Activated T-cell treated with anti-CD3 and anti-CD28 coated beads, Interleukin-2, amount 50 U/mL, for 72 hours (primary cell): Measurements from ENCODE around the gene PCLAF. TPM values are rescaled to one million over a fixed set of nuclear protein-coding genes. Genes with fewer than 3 reads are reported as not detected.
"Not testable (repeated sequence)": the region's sequence is repeated elsewhere in the genome, so short reads cannot be mapped to it uniquely, and the experiment has no call there.

ENCODE experiments used
- ATAC-seq, 2 donors: fragments of 150-1000 bp; cut with Tn5 transposase; replicated peaks in 1 of 2; 2 replicates each; pipeline ENCODE4 v1.10.0; 2021; ENCODE audit warnings: moderate library complexity in 2 of 2, mild to moderate bottlenecking in 1 of 2
- DNase-seq, 2 donors: peaks; one replicate each; pipeline ENCODE4 v3.0.0; 2021 to 2022; ENCODE audit warnings: mixed read lengths in 1 of 2
- H3K27ac Mint-ChIP-seq: one replicate; pipeline ENCODE4 v1.8.0; 2022; ENCODE audit warnings: mild to moderate bottlenecking, moderate library complexity, mixed read lengths
- H3K27me3 Mint-ChIP-seq: one replicate; pipeline ENCODE4 v1.8.0; 2022; ENCODE audit warnings: low read depth, mixed read lengths
- H3K36me3 Mint-ChIP-seq, 2 donors: one replicate each; pipeline ENCODE4 v1.8.0; 2022; ENCODE audit warnings: mixed read lengths in 2 of 2, mild to moderate bottlenecking in 1 of 2; ENCODE audit not compliant: insufficient read depth in 2 of 2
- H3K4me1 Mint-ChIP-seq: one replicate; pipeline ENCODE4 v1.8.0; 2022; ENCODE audit warnings: low read depth, mixed read lengths
- H3K4me3 Mint-ChIP-seq, 2 donors: one replicate each; pipeline ENCODE4 v1.8.0; 2022; ENCODE audit warnings: mild to moderate bottlenecking in 2 of 2, mixed read lengths in 2 of 2, moderate library complexity in 2 of 2
- H3K9me3 Mint-ChIP-seq, 2 donors: one replicate each; pipeline ENCODE4 v1.8.0; 2022; ENCODE audit warnings: mixed read lengths in 2 of 2
- total RNA-seq, 2 donors: library from RNA; stranded (reverse); gene quantifications; one replicate each; pipeline ENCODE4 v1.2.3, GENCODE V29; 2022

PCLAF gene
- total RNA-seq, 2 donors from 2014 or later: 70.6 to 77.7 TPM

DNA sequence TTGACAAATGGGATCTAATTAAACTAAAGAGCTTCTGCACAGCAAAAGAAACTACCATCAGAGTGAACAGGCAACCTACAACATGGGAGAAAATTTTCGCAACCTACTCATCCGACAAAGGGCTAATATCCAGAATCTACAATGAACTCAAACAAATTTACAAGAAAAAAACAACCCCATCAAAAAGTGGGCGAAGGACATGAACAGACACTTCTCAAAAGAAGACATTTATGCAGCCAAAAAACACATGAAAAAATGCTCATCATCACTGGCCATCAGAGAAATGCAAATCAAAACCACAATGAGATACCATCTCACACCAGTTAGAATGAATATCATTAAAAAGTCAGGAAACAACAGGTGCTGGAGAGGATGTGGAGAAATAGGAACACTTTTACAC is 49.6 kb downstream of the PCLAF start:
- not testable (repeated sequence) for H3K9me3 Mint-ChIP-seq, H3K27ac Mint-ChIP-seq, H3K36me3 Mint-ChIP-seq, H3K4me3 Mint-ChIP-seq, DNase-seq, ATAC-seq, H3K27me3 Mint-ChIP-seq
- H3K4me1 Mint-ChIP-seq: peaks cover 30% of the 10 kb centered on the region

DNA sequence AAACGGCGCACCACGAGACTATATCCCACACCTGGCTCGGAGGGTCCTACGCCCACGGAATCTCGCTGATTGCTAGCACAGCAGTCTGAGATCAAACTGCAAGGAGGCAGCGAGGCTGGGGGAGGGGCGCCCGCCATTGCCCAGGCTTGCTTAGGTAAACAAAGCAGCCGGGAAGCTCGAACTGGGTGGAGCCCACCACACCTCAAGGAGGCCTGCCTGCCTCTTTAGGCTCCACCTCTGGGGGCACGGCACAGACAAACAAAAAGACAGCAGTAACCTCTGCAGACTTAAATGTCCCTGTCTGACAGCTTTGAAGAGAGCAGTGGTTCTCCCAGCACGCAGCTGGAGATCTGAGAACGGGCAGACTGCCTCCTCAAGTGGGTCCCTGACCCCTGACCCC is 54.3 kb downstream of the PCLAF start:
- not testable (repeated sequence) for H3K9me3 Mint-ChIP-seq, ATAC-seq, H3K4me1 Mint-ChIP-seq

DNA sequence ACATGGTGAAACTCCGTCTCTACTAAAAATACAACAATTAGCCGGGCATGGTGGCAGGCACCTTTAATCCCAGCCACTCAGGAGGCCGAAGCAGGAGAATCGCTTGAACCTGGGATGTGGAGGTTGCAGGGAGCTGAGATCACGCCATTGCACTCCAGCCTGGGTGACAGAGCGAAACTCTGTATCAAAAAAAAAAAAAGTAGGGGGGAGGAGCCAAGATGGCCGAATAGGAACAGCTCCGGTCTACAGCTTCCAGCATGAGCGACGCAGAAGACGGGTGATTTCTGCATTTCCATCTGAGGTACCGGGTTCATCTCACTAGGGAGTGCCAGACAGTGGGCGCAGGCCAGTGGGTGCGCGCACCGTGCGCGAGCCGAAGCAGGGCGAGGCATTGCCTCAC is 54.8 kb downstream of the PCLAF start:
- not testable (repeated sequence) for H3K4me3 Mint-ChIP-seq, H3K4me1 Mint-ChIP-seq, H3K27ac Mint-ChIP-seq, DNase-seq, ATAC-seq, H3K27me3 Mint-ChIP-seq, H3K36me3 Mint-ChIP-seq, H3K9me3 Mint-ChIP-seq

More for the DNA sequence above, 54.3 kb downstream of the PCLAF start:
- not testable (repeated sequence) for H3K36me3 Mint-ChIP-seq, H3K27me3 Mint-ChIP-seq, H3K27ac Mint-ChIP-seq, DNase-seq, H3K4me3 Mint-ChIP-seq

DNA sequence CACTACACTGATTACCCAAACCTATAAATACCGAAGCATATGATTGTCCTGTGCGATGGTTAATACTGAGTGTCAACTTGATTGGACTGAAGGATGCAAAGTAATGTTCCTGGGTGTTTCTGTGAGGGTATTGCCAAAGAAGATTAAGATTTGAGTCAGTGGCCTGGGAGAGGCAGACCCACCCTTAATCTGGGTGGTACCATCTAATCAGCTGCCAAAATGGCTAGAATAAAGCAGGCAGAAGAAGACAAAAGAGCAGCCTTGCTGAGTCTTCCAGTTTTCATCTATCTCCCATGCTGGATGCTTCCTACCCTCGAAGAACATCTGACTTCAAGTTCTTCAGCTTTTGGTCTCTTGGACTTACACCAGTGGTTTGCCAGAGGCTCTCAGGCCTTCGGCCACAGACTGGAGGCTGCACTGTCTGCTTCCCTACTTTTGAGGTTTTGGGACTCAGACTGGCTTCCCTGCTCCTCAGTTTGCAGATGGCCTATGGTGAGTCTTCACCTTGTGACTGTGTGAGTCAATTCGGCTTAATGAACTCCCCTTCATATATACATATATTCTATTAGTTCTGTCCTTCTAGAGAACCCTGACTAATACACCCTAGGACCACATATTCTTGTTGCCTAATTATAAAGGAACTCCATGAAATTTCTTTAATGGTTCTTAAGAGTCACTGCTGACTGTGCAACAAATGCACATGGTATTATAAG is 56.9 kb downstream of the PCLAF start:
- H3K27me3 Mint-ChIP-seq: no peaks in the 10 kb centered on the region
- no peaks in the 10 kb centered on the region for H3K9me3 Mint-ChIP-seq
- H3K27ac Mint-ChIP-seq: peak overlapping the region; percentile 54
- ATAC-seq (no peak), DNase-seq (no peak)
- H3K4me1 Mint-ChIP-seq: peaks cover 6% of the 10 kb centered on the region
- H3K4me3 Mint-ChIP-seq: no peak overlapping the region
- H3K36me3 Mint-ChIP-seq: no peaks in the 10 kb centered on the region

DNA sequence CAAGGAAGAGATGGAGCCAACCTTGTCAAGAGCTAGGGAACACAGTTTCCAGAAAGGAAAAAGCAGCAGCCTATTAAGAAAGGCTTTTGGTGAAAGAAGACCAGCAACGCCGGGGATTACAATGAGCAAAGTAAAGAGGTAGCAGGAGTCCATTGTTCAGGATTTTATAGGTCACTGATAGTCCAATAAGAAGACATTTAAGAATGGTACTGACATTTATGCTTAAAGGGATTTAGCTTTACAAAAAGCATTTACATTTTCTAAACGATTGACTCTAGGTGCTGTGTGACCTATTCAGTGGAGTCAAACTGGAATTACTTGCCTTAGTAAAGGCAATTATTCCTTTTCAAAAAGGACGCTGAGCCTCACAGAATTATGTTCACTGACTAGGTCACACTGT is 66.0 kb downstream of the PCLAF start:
- Mint-ChIP-seq H3K4me1 (peaks cover 11% of the 10 kb centered on the region), H3K36me3 (no peaks in the 10 kb centered on the region), H3K4me3 (no peak overlapping the region), H3K27me3 (no peaks in the 10 kb centered on the region), H3K27ac (no peak overlapping the region), H3K9me3 (no peaks in the 10 kb centered on the region)
- ATAC-seq (no peak), DNase-seq (no peak)

DNA sequence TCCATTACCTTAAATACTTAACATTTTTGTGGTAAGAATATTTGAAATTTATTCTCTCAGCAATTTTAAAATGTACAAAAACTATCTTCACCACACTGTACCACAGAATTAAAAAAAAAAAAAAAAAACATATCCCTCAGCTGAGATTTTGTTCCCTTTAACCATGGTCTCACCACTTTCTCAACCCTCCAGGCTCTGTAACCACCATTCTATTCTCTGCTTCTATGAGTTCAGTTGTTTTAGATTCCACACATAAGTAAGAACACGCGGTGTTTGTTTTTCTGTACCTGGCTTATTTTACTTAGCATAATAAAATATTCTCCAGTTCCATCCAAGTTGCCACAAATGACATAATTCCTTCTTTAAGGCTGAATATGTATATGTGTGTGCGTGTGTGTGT is 66.8 kb downstream of the PCLAF start:
- Mint-ChIP-seq H3K36me3 (no peaks in the 10 kb centered on the region), H3K4me3 (no peak overlapping the region), H3K9me3 (no peaks in the 10 kb centered on the region), H3K27me3 (no peaks in the 10 kb centered on the region), H3K4me1 (peaks cover 11% of the 10 kb centered on the region), H3K27ac (no peak overlapping the region)
- ATAC-seq (no peak), DNase-seq (no peak)

Other genes with a start within 250 kb of the PCLAF start
- under 1 TPM; 0.60 to 0.74 TPM for gene SNX22, start 229.7 kb downstream of the PCLAF start, total RNA-seq
- 100 to 1,000 TPM; 228 to 302 TPM for gene PPIB, start 218.4 kb downstream of the PCLAF start, total RNA-seq
- gene CSNK1G1, start 25.3 kb downstream of the PCLAF start, total RNA-seq: 10 to 100 TPM; 29.4 to 31.3 TPM
- gene TRIP4, start 6.4 kb upstream of the PCLAF start, total RNA-seq: 10 to 100 TPM; 27.9 to 29.7 TPM
- 10 to 100 TPM; 43.9 to 52.6 TPM for gene ZNF609, start 79.1 kb upstream of the PCLAF start, total RNA-seq